ENCODE data around the gene CPAMD8.
"Not testable (repeated sequence)": the region's sequence is repeated elsewhere in the genome, so short reads cannot be mapped to it uniquely, and the experiment has no call there.

CPAMD8 gene

DNA sequence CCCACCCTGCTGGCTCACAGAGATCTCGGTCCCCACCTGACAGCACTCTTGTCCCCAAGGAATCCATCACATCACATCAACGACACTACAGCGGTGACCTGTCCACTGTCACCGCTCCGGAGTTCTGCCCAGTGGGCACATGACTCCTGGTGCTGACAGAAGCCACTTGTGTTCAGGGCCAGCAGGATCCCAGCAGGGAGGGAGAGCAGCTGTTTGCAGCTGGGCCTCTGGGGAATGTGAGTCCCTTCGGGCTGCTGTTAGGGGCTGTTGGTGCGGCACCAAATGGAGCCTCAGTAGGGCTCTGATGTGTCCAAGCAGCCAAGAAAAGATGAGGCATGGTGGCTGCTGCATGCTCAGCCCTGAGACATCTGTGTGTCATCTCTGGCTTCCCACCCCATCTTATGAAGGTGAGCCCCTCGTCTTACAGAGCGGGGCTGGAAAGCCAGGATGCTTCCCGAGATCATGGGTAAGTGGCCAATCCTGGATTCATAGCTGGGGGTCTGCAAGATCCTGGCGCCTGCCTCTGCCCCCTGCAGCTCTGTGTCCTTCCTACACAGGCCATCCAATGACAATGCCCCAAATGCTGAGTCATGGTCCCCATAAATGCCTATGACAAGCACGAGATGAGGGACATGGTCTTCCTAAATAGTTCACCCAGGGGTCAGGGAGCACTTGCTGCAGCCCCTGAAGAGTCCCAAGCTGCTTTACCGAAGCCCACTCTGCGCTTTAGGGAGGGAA, 81.8 kb downstream of the CPAMD8 start:
- no peak for DNase-seq

DNA sequence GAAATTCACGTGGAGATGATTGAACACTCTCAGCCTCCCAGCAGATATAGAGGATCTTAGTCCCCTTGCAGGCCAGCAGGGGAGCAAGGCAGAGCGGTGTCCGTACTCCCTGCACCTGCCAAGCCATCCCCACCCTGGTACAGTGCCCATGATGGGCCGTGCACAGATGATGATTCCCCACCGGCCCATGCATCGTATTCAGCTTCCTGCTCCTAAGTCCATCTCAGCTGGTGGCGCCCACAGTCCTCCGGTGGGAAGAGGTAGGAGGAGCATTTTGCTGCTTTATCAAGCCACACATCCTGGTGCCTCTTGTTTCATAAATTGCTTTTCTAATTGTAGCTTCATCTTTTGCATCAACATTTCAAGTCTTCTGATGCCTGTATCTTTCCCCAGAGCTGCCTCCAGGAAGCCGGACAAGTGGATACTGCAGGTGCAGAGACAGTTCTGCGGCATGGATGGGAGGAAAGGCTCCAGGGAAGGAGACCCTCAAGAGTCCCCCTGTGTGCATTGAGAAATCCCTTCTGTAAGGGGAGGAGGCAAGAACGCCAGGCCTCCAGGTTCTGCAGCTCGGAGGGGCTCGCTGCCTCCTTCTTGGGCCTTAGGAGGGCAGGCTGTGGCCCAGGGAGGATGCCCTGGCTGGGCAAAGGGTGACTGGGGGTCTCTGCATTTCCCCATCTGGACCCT, 82.5 kb downstream of the CPAMD8 start:
- DNase-seq: no peak

DNA sequence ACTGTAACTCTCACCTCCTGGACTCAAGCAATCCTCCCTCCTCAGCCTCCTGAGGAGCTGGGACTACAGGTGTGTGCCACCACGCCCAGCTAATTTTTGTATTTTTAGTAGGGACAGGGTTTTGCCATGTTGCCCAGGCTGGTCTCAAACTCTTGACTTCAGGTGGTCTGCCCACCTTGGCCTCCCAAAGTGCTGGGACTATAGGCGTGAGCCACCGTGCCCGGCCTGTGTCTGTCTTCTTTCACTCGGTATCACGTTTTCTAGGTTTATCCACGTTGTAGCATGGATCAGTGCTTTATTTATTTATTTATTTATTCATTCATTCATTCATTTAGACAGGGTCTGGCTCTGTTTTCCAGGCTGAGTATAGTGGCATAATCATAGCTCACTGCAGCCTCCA, 83.5 kb downstream of the CPAMD8 start:
- not testable (repeated sequence) for DNase-seq

DNA sequence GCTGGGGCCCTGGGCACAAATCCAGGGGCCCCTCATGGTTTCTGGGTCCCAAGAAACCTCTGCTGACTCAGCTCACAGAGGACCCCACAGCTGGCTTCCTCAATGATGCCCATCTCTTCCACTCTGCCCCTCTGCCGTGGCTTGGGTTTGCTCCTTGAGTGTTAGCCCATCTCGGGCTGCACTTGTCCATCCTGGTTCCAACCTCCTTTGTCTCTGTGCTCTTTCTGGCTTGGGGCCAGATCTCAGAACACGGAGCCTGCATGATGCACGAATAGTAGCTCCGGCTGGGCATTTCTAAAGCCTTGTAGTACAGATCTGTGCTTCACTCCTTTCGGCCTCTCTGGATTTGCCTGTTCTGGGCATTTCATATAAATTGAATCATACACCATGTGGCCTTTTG, 84.0 kb downstream of the CPAMD8 start:
- no peak for DNase-seq

DNA sequence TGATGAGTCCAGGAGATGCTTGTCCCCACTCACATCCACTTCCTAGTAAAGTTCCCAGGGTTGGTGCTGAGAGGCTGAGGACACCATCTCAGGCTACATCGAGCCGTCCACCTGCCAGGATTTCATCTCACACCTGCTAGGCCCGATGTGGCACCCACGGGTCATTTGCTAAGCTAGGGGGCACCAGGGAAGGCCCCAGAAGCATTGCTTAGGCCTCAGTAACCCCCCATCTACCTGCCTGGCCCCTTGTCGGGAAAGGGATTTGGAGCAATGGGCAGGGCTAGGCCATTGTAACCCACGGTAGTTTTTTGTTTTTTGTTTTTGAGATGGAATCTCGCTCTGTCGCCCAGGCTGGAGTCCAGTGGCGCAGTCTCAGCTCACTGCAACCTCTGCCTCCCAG, 86.0 kb downstream of the CPAMD8 start:
- no peak for DNase-seq

DNA sequence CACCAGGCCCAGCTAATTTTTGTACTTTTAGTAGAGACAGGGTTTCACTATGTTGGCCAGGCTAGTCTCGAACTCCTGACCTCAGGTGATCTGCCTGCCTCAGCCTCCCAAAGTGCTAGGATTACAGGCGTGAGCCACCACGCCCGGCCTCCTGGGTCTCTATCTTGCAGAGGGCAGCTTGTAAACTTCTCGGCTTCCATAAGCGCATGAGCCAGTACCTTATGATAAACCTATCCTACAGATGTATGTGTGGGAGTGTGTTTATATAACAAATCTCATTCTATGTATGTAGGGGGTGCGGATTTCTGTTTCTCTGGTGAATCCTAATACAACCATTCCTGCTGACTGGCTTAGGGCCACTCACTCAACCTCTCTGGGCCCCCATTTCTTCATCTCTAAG, 86.5 kb downstream of the CPAMD8 start:
- DNase-seq: not testable (repeated sequence)

DNA sequence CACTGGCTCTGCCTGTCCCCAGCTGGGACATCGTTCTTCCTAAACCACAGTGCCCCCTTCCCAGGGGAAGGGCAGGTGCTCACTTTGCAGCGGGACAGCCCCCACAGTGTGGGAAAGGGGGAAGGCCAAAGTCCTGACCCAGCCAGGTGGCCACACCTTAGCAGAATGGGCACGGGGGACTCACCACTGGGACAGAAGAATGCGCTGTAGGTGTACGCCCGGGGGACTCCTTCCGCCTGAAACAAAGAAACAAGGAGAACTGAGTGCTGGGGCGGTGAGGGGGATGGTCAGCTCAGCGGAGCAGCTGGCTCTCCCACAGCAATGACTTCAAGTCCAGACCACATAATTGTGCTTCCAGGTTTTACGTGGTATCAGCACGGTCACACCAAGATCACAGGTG, 88.4 kb downstream of the CPAMD8 start:
- DNase-seq: no peak

DNA sequence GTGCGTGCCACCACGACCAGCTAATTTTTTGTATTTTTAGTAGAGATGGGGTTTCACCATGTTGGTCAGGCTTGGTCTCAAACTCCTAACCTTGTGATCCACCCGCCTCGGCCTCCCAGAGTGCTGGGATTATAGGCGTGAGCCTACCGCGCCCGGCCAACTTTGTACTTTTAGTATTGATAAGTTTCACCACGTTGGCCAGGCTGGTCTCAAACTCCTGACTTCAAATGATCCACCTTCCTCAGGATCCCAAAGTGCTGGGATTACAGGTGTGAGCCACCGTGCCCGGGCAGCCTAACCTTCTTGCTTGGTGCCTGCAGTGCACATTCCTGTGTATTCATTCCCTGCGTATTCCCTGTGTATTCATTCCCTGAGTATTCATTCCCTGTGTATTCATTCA, 88.8 kb downstream of the CPAMD8 start:
- DNase-seq: not testable (repeated sequence)

DNA sequence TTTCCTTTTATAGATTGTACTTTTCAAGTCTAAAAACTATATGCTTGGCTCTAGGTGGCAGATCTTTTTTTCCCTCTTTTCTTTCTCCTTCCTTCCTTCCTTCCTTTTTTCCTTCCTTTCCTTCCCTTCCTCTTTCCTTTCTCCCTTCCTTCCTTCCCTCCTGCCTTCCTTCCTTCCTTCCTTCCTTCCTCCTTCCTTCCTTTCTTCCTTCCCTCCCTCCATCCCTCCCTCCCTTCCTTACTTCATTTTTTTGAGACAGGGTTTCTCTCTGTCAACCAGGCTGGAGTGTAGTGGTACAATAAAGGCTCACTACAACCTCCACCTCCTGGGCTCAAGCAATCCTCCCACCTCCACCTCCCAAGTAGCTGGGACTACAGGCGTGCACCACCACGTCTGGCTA, 89.7 kb downstream of the CPAMD8 start:
- no peak for DNase-seq

DNA sequence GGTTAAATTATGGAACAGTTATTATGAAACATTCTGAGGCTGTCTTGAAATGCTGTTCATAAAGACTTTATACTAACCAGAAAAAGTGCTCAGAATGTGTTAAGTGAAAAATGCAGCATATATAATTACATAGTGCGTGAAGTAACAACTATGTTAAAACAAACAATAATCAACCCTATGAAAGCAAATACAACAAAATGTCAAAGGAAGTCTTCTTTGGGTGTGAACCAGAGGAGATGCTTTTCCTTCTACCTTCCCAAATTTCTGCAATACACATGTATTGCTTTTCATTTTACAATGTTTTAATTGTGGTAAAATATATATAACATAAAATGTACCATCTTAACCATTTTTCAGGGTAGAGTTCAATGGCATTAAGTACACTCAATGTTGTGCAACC, 92.1 kb downstream of the CPAMD8 start:
- DNase-seq: no peak

DNA sequence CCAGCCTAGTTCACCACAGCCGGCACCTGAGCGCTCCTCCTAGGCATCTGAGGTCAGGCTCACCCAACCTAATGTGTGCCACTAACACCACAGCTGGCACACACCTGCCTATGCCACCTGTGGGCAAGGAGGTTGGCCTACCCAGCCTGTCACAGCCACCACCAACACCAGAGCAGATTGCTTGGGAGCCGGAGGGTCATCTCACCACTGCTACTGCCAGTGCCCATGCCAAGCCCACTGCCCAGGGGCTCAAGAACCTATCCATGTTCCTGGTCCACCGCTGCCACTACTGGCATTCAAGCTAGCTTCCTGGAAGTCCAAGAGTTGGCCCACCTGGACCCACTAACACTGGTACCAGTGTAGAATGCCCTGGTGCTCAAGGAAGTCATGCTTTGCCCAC, 95.3 kb downstream of the CPAMD8 start:
- no peak for DNase-seq

DNA sequence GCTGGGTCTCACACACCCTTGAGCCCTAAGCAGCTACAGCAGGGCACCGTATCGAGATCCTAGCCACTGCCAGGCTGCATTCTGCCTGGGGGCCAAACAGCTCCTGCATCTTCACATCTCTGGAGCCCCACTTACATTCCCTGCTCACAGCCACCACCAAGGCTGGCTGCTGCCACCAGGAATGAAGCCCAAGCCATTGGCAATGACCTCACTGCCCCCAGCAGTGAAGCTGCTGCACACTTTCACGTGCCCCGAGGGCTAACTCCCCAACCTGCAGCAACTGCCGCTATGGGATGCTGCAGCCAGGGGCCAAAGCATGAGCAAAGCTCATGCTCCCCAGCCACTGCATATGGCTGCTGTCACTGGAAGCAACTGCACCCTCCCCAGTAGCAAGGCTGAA, 95.9 kb downstream of the CPAMD8 start:
- DNase-seq: no peak

DNA sequence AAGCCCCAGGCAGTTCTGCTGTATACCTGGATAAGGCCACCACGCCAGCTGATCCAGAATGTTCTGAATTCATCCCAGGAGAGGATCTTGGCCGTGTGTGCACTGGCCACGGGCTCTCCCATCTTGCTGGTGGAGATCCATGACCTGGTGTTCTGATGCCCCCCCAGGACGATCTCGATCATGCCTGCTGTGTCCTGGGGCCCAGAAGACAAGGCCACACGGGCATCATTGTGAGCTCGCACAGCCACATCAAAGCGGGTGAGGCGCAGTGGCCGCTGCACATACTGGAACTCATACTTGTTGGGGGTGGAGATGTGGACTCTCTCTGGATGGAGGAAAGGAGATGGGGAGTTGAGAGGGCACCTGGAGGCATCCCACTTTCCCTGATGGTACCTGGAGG, 97.7 kb downstream of the CPAMD8 start:
- no peak for DNase-seq

DNA sequence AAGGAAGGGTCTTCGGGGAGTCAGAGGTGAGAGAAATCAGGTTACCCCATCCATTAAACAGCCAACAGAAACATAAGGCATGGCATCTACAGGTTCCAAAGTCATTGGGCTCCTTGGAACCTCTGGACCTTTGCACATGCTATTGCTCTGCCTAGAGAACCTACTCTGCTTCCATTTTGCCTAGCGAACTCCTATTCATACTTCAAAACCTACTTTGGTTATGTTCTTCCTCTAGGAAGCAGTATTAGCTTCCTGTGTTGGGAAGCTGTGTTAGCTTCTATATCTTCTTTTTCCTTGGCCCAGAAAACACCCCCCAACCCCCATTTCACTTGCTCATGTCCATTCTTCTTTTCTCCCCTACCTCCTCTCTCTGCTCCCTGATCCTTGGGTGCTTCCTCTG, 98.3 kb downstream of the CPAMD8 start:
- no peak for DNase-seq

DNA sequence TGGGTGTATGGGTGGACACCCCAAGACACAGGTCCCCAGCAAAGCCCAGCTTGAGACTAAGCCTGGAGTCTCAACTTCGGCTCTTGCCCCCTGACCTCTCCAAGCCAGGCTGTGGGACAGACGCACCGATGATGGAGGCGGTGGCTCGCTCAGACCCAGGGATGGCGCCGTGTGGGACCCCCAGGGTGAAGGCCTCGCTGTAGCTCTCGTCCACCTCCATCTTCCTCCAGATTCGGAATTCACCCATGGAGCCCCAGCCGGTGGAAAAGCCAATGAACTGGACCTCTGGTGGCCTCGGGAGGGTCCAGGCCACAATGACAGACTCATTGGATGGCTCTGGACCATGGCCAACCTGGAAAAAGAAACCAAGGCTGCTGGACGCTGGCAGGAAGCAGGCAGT, 98.7 kb downstream of the CPAMD8 start:
- DNase-seq: no peak

DNA sequence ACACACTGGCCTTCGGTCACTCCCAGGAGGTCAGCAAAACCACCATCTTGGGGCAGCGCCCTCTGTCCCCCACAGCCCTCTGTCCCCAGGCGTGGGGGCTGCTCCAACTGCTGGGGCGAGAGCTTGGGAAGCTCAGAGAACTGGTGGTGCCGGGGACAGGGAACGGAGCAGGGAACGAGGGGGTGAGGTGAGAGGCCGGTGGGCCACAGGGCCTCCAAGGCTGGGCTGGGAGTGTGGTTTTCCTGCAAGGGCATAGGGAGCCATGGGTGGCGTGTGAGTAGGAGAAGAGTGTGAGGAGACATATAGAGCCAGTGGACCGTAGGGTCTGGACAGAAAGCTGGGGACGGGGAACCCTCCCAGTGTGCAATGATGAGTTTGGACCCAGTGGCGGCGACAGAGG, 103.7 kb downstream of the CPAMD8 start:
- no peak for DNase-seq

DNA sequence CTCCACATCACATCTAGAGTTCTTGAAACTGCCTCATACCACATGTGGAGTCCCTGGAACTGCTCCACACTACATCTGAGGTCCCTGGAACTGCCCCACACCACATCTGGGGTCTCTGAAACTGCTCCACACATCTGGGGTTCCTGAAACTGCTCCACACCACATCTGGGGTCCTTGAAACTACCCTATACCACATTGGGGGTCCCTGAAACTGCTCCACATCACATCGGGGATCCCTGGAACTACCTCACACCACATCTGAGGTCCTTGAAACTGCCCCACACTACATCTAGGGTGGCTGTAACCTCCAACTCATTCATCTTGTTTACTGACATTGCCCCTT, 104.0 kb downstream of the CPAMD8 start:
- no peak for DNase-seq

DNA sequence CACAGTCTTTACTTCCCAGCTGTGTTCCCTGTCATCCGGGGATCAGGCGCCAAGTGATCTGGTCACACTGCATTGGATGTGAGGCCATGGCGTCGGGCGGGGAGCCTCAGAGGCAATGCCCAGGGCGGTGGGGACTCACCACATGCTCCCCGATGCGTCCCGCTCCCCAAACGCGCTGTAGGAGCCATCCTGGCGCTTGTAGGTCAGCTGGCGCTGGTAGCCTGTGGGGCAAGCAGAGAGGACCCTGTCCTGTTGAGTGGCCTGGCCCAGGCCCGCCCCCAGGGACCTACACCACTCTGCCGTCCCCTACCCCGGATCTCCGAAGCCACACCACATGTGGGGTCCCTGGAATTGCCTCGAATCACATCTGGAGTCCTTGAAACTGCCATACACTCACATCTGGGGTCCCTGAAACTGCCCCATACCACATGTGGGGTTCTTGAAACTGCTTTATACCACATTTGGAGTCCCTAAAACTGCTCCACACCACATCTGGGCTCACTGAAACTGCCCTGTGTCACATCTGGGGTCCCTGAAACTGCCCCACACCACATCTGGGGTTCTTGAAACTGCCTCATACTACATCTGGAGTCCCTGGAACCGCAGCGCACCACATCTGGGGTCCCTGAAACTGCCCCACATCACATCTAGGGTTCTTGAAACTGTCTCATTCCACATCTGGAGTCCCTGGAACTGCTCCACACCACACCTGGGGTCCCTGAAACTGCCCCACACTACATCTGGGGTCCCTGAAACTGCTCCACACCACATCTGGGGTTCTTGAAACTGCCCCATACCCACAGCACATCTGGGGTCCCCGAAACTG, 104.6 kb downstream of the CPAMD8 start:
- no peak for DNase-seq

DNA sequence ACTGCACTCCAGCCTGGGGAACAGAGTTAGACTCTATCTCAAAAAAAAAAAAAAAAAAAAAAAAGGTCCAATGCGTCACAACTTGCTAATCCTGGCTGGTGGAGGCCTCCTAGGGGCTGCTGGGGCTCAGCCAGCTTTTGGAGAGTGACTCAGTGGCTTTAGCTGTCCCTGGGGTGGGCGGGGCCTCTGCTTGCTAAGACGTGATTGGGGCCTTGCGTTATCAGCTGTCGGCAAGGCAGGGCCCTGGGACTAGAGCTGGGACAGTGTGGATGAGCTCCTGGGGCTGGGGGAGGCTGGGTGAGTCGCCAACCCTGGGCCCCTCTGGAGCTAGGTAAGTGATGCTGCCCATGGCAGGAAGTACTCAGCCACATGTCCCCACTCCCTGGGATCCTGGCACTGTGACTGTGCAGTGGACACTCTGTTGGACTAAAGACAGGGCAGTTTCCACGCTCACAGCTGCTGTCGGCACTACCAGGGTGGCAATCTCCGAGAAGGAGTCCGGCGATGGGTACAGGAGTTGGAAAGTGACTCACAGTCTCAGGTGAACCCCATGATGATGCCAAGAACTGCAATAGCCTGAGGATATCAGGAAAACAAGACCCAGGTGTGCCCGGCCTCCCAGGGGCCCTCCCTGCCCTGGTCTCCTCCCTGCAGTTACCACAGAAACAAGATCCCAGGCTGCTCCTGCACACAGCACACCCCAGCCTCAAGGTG, 105.6 kb downstream of the CPAMD8 start:
- DNase-seq: no peak

DNA sequence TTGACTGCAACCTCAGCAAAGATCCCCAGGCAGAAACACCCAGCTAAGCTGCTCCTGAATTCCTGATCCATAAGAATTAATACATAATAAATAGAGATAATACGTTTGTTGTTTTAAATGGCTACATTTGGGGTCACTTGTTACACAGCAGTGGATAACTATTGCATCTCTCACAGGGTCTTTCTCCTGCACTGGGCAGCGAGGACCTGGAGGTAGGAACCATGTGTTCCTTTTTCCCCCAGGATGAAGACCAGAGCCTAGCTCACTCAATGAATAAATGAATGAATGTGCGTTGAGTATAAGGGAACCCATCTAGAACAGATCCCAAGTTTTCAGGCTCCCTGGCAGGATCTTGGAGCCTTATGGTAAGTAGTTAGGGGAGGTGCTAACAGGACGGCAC, 107.1 kb downstream of the CPAMD8 start:
- no peak for DNase-seq

DNA sequence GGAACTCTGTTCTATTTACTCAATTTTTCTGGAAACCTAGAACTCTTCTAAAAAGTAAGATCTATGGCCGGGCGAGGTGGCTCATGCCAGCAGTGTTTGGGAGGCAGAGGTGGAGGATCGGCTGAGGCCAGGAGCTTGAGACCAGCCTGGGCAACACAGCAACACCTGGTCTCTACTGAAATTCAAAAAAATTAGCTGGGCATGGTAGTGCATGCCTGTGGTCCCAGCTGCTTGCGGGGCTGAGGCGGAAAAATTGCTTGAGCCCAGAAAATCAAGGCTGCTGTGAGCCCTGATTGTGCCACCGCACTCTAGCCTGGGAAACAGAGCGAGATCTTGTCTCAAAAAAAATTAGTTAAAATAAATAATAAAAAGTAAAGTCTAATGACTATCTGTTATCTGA, 109.2 kb downstream of the CPAMD8 start:
- DNase-seq: no peak

DNA sequence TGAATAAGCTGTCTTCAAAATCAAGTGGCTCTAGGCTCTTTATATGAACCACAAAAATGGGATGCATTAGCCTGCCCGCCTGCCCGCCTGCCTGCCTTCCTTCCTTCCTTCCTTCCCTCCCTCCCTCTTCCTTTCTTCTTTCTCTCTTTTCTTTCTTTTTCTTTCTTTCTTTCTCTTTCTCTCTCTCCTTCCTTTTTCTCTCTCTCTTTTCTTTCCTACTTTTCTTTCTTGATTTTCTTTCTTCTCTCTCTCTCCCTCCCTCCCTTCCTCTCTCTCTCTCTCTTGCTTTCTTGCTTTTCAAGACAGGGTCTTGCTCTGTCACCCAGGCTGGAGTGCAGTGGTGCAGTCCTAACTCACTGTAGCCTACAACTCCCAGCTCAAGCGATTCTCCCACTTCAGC, 110.9 kb downstream of the CPAMD8 start:
- no peak for DNase-seq

DNA sequence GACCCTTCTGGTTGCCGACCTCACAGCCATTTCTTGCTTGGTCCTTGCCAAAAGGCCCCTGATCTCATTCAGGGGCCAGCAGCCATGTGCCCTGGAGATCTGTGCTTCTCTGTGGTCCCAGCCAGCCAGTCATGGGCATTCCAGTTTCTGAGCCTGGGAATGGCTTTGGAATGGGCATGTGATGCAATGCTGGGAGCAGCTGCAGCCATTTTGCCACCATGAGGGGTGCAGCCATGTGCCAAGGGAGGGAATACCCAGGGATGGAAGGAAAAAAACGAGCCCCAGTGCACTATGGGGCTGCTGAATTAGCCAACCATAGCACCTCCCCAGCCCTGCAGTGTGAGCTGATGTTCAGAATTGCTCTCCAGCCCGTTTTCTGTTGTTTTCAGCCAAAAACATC, 111.5 kb downstream of the CPAMD8 start:
- DNase-seq: no peak

DNA sequence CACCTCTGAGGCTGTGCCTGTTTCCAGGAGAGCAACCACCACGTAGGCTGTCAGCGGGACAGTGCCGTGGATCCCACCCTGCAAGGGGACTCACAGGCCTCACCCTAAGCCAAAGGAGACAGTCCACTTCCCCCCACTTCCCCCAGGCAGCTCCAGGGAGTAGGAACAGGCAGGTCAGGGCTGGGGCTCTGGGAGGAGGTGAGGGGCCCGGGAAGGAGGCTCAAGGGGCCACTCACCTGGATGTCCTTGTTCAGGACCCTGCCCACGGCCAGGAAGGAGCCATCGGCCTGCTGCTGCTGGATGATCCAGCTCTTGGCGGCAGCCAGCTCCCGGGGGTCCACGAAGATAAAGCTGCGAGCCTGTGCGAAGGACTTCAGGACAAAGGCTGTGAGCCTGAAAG, 112.2 kb downstream of the CPAMD8 start:
- no peak for DNase-seq

All from CD4-positive, alpha-beta T cell treated with Interleukin-4 for 4 hours (primary cell).